Measurements from ENCODE around the gene NUPR1.

- TF ChIP-seq POLR2A (IDR thresholded peaks at IDR 0.05; ENCODE audit: low read length) (no peak), GATA1 (IDR thresholded peaks at IDR 0.05; ENCODE audit: low read depth, low read length) (no peak)
These were observed 42.0 kb upstream of the NUPR1 start for GRCh38 chr16:28580726-28581315.

Data from erythroblast (primary cell).